ENCODE results near the gene TLE2. TPM values are rescaled to one million over a fixed set of nuclear protein-coding genes. Genes with fewer than 3 reads are reported as not detected.

TLE2 gene
- total RNA-seq, 1 experiment from 2014 or later = not detected

Other genes starting within 250 kb of the TLE2 start
- 31.2 and 55.8 TPM in 2 replicates for gene SGTA, start 246.0 kb downstream of the TLE2 start, total RNA-seq (2014; rRNA removed; shearing (Covaris generic); ENCODE audit: low replicate concordance)
- gene THOP1, start 243.8 kb downstream of the TLE2 start, total RNA-seq (2014; rRNA removed; shearing (Covaris generic); ENCODE audit: low replicate concordance) = 57.0 and 148 TPM in 2 replicates
- 2.6 and 4.0 TPM in 2 replicates for gene ZNF554, start 209.4 kb downstream of the TLE2 start, total RNA-seq (2014; rRNA removed; shearing (Covaris generic); ENCODE audit: low replicate concordance)
- 1.4 TPM in 2 replicates for gene ZNF555, start 187.8 kb downstream of the TLE2 start, total RNA-seq (2014; rRNA removed; shearing (Covaris generic); ENCODE audit: low replicate concordance)
- not detected in 2 replicates for gene ZNF556, start 161.9 kb downstream of the TLE2 start, total RNA-seq (2014; rRNA removed; shearing (Covaris generic); ENCODE audit: low replicate concordance)
- 1.0 and 3.3 TPM in 2 replicates for gene ZNF57, start 128.4 kb downstream of the TLE2 start, total RNA-seq (2014; rRNA removed; shearing (Covaris generic); ENCODE audit: low replicate concordance)
- gene ZNF77, start 84.3 kb downstream of the TLE2 start, total RNA-seq (2014; rRNA removed; shearing (Covaris generic); ENCODE audit: low replicate concordance) = not detected in 2 replicates
- 3.4 and 5.0 TPM in 2 replicates for gene TLE6, start 51.7 kb downstream of the TLE2 start, total RNA-seq (2014; rRNA removed; shearing (Covaris generic); ENCODE audit: low replicate concordance)
- gene TLE5, start 33.2 kb upstream of the TLE2 start, total RNA-seq (2014; rRNA removed; shearing (Covaris generic); ENCODE audit: low replicate concordance) = 146 and 233 TPM in 2 replicates
- 0.58 and 2.6 TPM in 2 replicates for gene GNA11, start 65.1 kb upstream of the TLE2 start, total RNA-seq (2014; rRNA removed; shearing (Covaris generic); ENCODE audit: low replicate concordance)
- gene GNA15, start 106.8 kb upstream of the TLE2 start, total RNA-seq (2014; rRNA removed; shearing (Covaris generic); ENCODE audit: low replicate concordance) = not detected in 2 replicates
- gene S1PR4, start 149.5 kb upstream of the TLE2 start, total RNA-seq (2014; rRNA removed; shearing (Covaris generic); ENCODE audit: low replicate concordance) = not detected in 2 replicates
- gene NCLN, start 156.7 kb upstream of the TLE2 start, total RNA-seq (2014; rRNA removed; shearing (Covaris generic); ENCODE audit: low replicate concordance) = 30.0 and 37.6 TPM in 2 replicates
- gene CELF5, start 195.4 kb upstream of the TLE2 start, total RNA-seq (2014; rRNA removed; shearing (Covaris generic); ENCODE audit: low replicate concordance) = not detected in 2 replicates

Data from Karpas-422 (cell line).